Stimulated activated CD4-positive, alpha-beta T cell treated with anti-CD3 and anti-CD28 coated beads, Interleukin-1b, Interleukin-23, amount 100 ng/mL, for 1 hour (primary cell): ENCODE data around the gene PARD3B.

Experiments
- DNase-seq, 2 donors: peaks; one replicate each; pipeline ENCODE4 v3.0.0-alpha.2; 2020; ENCODE audit warnings: low read depth in 2 of 2

PARD3B gene

DNA sequence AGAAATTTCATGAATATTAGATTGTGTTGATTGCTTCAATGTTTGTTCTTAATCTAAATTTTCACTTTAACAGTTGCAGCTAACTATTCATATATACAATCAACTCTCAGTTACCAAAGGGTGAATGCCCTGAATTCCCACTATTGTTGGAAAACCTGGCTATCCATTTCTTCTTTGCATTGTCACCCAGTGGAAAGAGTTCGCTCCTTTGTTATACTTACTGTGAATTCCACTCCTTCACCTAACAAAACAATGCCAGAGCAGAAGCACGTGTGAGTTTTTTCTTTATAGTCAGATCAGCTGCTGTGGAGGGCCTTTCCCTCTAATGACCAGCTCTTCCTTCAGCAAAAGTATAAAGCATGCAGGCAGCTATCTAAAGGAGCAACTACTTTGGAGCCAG is 727.9 kb downstream of the PARD3B start:
- no peak for DNase-seq

DNA sequence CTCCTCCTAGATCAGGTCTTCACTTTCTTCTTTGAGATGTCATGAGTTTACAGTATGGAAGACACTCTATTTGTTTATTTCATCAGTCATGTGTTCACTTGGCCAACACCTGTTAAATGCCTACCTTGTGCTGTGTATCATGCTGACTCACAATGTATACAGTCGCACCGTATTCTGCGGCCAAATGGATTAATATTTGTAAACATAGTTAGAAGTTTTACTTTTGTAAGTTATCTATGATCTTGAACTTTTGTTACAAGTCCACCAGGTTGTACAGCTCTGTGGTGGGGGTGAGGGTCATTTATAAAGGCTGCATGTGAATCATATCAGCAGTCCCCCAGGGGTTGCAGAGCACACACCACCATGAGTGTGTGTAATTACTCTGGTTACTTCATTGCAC is 728.4 kb downstream of the PARD3B start:
- DNase-seq = no peak

DNA sequence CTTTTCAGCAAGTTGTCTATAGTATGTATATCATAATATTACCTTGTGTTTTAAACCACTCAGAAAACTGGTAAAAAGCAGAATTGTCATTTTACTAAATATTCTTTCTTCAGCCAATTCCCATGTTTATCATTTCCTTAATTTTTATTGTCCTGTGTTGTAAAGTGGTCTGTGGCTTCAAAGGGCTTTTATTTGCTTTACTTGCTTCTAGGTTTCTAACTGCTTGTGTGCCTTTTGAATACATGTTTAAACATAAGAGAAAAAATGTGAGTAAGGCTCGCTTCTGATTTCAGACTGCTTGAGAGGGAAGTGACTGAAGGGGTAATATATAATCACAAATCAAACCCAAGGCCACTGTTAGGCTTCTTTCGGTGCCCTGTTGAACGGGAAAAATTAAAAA is 729.5 kb downstream of the PARD3B start:
- no peak for DNase-seq

DNA sequence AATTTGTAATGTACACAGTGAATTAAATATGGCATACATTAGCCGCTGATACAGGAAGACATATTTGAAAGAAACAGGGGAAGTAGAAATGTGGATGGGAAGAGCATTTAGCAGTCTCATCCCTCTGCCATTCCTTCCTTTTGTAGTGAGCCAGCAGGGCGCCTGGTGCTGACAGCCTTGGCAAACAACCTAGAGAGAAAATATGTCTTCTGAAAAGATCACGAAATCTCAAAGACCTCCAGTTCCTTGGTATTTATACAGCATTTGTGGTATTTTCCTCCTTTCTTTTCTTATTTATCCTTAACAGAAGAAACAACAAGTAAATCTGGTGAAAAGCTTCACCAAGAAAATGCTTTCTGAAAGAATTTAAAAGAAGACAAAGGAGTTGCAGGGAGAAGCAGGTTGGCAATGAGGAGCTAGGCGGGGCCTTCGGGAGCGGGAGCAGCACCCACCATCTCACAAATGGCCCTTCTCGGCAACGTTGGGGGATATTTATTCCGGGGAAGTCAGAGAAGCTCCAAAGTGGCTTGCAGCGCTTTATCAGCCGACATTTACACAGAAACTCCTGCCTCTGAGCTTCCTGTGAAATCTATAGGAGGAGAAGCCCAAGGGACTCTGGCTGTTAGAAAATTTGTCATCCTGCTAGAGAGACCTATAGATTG is 731.0 kb downstream of the PARD3B start:
- DNase-seq = no peak

DNA sequence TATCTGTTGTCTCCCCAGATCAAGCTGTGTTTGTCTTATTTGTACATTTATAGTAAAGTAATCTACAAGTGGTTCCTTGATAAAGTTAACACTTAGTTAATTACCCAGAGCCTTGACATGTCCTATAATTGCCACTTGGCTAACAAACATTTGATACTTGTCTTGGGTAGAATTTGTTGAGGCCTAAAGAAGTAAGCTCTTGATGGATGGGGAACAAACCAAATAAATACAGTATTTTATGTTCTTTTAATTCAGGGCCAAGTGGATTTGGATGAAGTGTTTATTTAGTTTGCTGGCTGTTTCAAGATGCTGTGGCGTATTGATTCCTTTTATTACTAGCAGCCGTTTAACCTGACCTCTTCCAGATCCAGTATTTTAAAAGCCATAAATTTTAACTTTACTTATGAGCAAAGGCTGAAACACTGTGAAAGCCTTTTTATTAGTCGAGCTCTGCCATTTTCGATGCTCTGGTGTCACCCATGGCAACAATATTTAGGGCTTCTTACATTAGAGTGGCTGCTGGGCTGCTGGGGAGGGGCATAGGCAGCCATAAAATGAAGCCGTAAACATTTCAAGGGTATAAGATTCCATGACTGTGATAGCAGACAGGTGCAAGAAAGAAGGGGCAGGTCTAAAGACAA is 735.4 kb downstream of the PARD3B start:
- DNase-seq = no peak

DNA sequence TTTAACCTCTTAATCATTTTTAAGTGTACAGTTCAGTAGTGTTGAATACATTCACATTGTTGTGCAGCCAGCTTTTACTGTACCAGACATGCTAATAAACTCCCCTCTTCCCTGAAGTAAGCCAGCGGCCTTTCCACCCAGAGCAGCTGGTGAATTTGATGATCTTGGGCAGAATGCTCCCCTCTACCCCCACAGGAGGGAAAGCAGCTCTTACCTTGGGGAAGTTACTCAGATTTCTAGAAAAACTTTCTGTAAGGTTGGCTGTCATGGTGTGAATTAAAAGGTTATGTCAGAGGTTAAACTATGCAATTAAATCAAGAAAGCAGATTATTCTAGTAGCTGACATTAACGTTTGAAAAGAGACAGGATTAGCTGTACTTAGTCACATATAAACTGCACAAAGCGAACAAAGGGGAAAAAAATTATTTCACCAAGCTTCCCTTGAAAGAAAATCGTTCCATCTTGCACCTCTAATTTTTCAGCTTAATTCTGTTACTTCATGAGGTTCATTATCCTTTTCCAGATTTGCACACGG is 738.5 kb downstream of the PARD3B start:
- DNase-seq = no peak

DNA sequence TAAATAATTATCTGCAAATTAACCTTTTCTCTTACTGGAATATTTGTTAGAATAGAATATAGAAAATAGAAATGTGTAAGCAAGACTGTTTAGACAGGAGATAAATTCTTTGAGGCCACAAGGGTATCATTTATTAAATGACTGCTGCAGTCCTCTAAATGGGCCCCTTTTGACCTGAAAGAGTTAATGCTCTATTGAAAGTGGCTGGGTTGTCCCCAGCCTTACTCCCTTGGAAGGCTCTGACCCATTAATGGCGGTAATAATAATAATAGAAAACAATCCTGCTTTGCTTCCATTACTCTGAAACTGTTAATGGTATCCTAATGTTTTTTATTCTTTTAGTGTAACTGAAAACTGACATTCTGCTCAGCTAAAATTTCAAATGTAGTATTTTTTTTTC is 739.1 kb downstream of the PARD3B start:
- DNase-seq = no peak

DNA sequence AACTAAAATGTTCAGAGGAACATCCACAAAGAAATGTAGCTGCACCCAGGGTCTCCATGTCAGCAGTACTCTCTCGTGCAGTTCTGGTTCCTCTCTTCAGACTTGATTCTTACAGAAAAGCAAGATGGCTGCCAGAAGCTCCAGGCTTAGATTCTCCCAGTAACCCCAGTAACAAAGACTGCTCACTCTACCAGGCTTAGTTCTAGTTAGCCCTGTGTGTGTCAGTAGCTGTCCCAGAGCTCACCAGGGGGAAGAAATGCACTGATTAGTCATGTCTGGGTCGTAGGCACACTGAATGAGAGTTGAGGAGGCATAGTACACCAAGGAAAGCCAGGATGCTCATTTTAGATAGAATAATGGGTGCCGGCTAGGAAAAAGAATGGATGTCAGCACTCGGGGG is 742.0 kb downstream of the PARD3B start:
- no peak for DNase-seq

DNA sequence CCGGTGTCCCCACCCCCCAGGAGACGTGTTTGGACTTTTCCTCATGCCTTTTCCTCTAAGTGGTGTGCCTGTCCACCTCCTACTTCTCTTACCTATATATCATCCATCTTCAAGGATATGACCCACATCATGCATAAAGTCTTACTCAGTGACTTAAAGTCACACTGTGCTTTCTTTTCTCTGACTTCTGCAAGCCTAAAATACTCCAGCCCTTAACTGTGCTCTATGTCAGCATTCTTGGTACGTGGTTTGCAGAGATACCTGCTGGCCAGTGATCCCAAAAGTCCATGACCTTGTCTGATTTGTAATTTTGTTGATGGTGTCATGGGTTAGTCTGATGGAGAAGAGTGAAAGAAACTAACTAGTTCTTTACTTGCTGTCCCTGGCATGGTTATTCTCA is 743.4 kb downstream of the PARD3B start:
- no peak for DNase-seq

DNA sequence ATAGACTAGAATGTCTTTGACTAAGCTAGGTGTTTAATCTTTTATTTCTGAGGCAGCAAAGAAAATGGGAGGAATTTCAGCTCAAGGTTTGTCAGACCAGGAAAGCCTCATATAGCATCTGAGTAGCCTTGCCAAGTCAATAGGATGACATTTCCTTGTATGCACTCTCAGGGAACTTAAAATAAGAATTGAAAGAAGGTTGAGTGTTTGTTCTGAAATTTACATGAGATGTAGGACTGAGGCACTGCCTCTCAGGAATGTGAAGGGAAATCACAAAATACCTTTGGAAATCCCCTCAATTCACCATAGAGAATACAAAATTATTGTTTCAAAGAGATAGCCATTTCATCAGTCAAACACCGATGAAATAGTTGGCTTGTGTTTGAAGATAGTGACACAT is 745.0 kb downstream of the PARD3B start:
- no peak for DNase-seq

DNA sequence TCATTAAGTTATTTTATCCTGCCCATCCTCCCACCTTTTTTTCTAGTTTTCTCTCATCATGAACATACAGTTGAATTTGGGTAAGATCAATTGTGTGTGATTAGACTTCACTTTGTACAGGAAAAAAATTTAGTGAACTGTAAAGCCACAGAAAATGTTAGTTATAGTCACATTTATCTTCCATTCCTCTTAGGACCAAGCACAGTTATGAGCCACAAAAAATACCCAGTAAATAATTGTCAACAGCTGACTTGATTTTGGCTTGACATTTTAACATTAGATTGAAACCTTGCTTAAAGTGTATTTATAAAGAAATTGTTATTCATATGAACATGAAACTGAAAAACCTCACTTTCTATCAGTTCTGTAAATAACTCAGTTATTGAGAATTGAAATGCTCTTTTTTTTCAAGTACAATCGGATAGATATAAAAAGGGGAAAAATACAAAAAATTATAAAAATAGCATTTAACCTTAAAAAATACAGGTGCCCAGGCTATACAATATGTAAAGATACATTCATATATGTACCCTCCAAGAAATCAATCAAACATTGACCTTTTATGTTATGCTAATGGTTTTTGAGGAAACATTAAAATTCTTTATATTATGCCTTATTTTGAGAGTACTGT is 747.5 kb downstream of the PARD3B start:
- DNase-seq = no peak

DNA sequence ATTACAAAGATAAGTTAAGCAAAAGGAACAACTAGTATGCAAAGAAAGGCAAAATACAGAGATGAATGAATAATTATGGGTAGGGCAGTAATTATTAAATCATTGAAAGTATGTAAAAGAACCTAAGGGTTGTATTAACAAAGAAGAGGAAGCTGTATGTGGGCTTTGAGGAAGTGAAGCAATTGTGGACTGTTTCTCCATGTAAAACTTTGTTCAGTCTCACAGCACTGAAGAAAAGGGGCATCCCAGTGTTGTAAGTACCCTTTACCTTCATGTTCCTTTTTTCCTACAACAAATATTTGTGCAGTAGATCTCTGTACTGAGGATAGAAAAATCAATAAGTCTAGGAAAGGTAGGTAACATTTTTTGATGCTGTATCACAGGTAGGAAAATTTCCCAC is 748.3 kb downstream of the PARD3B start:
- no peak for DNase-seq

DNA sequence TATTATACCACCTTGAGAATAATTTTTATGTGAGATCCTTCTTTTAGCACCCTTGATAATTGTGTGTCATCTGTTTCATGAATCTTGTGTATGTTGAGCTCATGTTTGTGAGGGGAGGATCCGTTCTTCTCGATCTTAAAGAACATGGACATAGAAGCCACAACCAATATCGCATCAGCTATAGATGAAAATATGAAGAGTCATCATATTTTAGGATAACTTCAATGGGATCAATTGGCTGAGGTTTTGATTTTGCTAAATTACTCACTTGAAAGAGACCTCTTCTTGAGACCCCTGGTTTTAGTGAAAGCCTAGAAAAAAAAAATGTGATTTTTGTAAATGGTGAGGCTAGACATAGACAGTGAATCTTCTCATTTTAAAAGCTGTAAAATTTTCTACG is 751.7 kb downstream of the PARD3B start:
- DNase-seq = no peak

DNA sequence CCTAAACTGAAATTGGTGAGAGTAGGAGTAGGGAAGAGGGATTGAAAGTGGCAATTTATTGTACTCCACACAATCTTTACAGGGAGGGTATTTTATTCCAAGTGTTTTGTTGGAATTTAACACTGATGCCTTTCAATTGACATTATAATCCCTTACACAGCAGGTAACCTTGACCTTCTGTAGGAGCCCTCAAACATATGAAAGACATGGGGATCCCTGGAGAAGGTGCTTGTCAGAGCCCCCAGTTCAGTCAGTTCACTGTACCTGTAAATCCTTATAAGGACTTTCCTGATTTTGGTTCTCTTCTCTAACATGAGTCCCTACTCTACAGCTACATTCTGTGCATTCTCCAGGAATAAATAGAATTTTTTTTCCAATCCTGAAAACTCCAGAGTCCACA is 752.1 kb downstream of the PARD3B start:
- no peak for DNase-seq

DNA sequence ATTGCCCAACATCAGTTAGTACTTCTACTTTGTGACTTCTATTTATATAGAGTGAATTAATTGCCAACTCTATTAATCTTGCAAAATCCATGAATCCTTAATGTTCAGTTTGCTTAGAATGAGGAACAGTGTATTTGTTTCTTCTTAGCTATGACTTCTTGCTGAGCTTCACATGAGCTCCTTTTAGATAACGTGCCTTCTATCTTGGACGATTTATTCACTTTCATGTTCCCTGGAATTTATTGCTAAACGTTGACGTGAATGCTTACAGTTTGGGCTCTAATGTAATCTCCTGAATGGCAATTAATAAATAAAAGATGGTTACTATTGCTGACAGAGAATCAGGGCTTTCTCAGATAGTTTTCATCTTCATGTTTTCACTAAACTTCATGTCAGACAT is 752.6 kb downstream of the PARD3B start:
- DNase-seq = no peak

DNA sequence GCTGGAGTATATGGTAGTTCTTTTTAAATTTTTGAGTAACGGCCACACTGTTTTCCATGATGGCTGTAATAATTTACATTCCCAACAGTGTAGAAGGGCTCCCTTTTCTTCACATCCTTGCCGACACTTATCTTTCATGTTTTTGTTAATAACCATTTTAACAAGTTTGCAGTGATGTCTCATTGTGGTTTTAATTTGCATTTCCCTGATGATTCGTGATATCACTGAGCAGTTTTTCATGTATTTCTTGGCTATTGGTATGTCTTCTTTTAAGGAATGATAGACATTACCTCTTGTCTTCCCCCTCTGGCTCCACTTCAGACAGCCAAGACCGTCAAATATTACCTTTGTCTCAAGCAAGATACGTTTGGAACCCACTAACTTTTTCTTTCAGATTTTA is 765.9 kb downstream of the PARD3B start:
- no peak for DNase-seq

DNA sequence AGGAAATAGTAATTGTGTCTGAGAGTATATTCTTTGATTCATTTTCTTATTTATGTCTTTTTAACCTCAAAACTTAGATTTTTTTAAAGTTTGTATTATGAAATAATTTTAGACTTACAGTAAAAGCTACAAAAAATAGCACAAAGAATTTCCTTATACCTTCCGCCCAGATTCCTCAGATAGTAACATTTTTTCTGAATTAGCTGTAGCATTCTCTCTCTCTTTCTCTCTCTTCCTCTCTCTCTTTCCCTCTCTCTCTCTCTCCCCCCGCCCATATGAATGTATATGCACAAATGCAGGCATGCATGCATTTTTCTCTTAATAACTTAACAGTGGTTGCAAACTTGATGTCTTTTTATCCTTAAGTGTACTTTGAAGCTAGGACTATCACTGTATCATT is 776.0 kb downstream of the PARD3B start:
- DNase-seq = no peak

DNA sequence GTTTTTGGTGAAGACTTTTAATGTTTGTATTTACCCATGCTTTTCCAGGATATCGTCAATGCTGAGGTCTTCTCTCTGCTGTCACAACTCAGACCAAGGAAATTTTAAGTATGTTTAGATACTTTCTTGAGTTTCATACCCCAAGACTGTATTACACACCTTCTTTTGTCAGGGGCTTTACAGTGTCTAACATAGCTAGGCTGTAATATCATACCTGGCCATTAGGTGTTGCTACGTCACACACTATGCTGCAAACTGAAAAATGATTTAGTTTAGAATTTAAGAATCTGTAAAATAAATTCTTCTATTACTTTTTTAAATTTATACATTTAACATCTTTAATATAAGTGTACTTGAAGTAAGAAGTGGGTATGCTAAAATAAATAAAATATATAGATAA is 778.7 kb downstream of the PARD3B start:
- no peak for DNase-seq

DNA sequence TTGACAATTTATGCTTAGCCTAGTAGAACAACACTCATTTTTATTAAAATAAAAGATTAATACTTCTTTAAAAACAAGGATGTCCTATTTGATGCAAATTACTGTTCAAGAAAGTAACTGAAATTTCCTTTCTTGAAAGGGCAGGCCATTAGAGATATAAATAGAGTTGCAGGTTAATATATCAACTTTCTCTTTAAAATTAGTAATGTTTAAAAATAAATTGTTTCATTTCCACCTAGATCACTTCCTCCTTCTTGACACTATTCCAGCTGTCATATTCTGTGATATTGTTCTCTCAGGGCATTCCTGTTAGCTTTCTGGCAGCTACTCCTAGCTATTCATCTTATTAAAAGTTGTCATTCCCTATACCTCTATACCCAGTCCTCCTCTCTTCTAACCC is 779.1 kb downstream of the PARD3B start:
- DNase-seq = no peak

DNA sequence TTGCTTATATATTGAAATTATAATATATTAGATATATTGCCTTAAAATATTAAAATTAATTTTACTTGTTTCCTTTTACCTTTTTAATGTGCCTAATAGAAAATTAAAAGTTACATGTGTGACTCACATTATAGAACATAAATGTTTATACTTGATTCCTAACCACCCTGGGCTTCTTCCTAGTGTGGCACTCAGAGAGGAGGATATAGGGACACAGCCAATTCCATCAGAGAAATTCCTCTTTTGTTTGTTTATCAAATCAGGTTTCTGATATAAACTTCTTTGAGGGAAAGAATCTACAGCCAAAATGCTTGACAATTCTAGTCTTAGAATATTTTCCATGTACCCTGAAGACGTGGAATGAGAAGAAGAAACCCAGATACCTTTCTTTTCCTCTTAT is 788.1 kb downstream of the PARD3B start:
- DNase-seq = no peak

DNA sequence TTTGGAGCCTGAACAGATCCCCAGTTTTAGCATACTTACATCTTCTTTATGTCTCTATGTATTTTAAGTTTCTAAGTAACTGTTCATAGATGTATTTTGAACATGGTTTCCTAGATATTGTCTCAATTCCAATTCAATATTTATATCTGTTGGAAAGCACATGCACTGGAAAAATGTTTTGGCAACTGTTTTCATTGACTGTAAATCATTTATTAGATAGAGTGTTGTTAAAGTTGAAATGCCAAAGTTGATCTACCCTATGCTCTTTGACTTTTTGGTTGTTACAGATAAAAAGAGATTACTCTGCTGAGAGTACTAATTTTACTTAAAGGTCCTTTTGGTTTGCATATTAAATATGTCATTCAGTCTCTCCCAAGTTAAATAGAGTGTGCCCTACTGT is 792.0 kb downstream of the PARD3B start:
- DNase-seq = no peak

DNA sequence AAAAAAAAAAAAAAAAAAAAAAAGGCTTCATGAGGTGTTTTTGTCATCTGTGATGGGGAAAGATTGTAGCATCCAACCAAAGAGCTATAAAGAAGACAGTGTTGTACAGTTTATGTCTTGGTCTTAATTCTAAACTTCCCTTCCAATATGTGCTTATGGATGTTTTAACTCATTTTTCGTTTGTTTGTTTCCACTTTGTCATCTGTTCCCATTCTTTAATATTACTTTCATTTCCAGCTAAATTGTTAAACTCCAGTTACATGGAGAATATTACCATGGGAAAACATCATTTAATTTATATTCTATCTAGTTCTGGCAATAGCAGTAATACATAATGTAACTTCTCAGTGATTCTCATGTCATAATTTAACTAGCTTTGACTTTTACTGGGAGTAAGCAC is 792.9 kb downstream of the PARD3B start:
- DNase-seq = no peak

DNA sequence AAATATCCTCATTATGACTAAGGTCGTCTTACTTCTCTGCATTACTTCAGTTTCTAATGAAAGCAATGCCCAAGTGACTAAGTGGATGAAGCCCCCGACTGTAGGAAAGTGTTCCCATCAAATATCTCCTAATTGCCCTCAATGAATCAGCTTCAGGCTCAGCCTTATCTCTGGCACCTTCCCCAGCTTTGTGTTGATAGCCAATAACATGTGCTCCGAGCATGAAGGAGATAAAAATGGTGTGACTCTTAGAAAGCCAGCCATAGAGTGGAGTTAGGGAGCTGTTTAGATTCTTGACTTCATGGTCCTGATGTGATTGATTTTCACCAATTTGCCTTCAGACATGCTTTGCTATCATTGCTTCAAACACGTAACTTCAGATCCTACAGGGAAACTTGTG is 797.8 kb downstream of the PARD3B start:
- no peak for DNase-seq
